Ishikawa (cell line): Measurements from ENCODE around the gene TMEM252.

Experiments
- CEBPB ChIP-seq: IDR thresholded peaks from 2 replicates; pipeline ENCODE4 v1.6.1; 2012
- CREB1 ChIP-seq: IDR thresholded peaks from 2 replicates; pipeline ENCODE4 v1.6.1; 2012; ENCODE audit warnings: low read depth
- EGR1 ChIP-seq: IDR thresholded peaks from 2 replicates; pipeline ENCODE4 v1.6.1; 2012
- EP300 ChIP-seq: IDR thresholded peaks from 2 replicates; pipeline ENCODE4 v1.6.1; 2012; ENCODE audit warnings: borderline replicate concordance
- FOXM1 ChIP-seq: IDR thresholded peaks from 2 replicates; pipeline ENCODE4 v1.6.1; 2012; ENCODE audit warnings: low read depth, borderline replicate concordance
- MAX ChIP-seq: IDR thresholded peaks from 2 replicates; pipeline ENCODE4 v1.6.1; 2012
- NFIC ChIP-seq: IDR thresholded peaks from 2 replicates; pipeline ENCODE4 v1.6.1; 2012
- RAD21 ChIP-seq: IDR thresholded peaks from 2 replicates; pipeline ENCODE4 v1.6.1; 2012; ENCODE audit warnings: low read depth
- REST ChIP-seq: IDR thresholded peaks from 2 replicates; pipeline ENCODE4 v1.6.1; 2012; ENCODE audit warnings: low read depth, mild to moderate bottlenecking
- TAF1 ChIP-seq: IDR thresholded peaks from 2 replicates; pipeline ENCODE4 v1.6.1; 2012; ENCODE audit warnings: low read depth, mild to moderate bottlenecking
- TCF12 ChIP-seq: IDR thresholded peaks from 2 replicates; pipeline ENCODE4 v1.6.1; 2012; ENCODE audit warnings: low read depth
- USF1 ChIP-seq: IDR thresholded peaks from 2 replicates; pipeline ENCODE4 v1.6.1; 2012
- YY1 ChIP-seq: IDR thresholded peaks from 2 replicates; pipeline ENCODE4 v1.6.1; 2012; ENCODE audit warnings: low read depth
- ZBTB7A ChIP-seq: IDR thresholded peaks from 2 replicates; pipeline ENCODE4 v1.6.1; 2012; ENCODE audit warnings: low read depth

- TF ChIP-seq TAF1 (no peak), FOXM1 (no peak), MAX (no peak), YY1 (no peak), CEBPB (no peak), REST (no peak), NFIC (no peak), EP300 (no peak), USF1 (no peak), ZBTB7A (no peak), CREB1 (no peak), RAD21 (no peak), TCF12 (no peak), EGR1 (no peak)
Measured at GRCh38 chr9:68489646-68490045, 51.0 kb downstream of the TMEM252 start.
